Mesodermal cell (in vitro differentiated cells): Measurements from ENCODE around the gene FRMD4A.
A peak's percentile ranks its signal among the peaks of the same experiment; 100 is the strongest.

Source experiments
- H3K27ac ChIP-seq: 2 replicates; pipeline ENCODE4 v1.7.0; 2013; ENCODE audit warnings: mild to moderate bottlenecking, low read depth, low read length, moderate library complexity; ENCODE audit not compliant: severe bottlenecking
- H3K36me3 ChIP-seq: 2 replicates; pipeline ENCODE4 v1.7.1; 2013; ENCODE audit warnings: mild to moderate bottlenecking, low read length, moderate library complexity; ENCODE audit not compliant: control insufficient read depth, insufficient read depth
- H3K4me1 ChIP-seq: one replicate; pipeline ENCODE4 v1.7.1; 2013; ENCODE audit warnings: mild to moderate bottlenecking, low read length; ENCODE audit not compliant: insufficient read depth, control insufficient read depth, poor library complexity, severe bottlenecking
- H3K4me3 ChIP-seq: 2 replicates; pipeline ENCODE4 v1.7.0; 2013; ENCODE audit warnings: low read length, control low read depth, mild to moderate bottlenecking; ENCODE audit not compliant: insufficient read depth, poor library complexity, severe bottlenecking; ENCODE audit errors: extremely low read depth
- H3K9me3 ChIP-seq: 2 replicates; pipeline ENCODE4 v1.7.1; 2013; ENCODE audit warnings: mild to moderate bottlenecking, low read length, moderate library complexity; ENCODE audit not compliant: control insufficient read depth
- WGBS, 2 experiments: methylation state at CpG; one replicate each; pipeline ENCODE4 v1.1.5; 2013; ENCODE audit warnings: missing lambda C conversion rate in 2 of 2; ENCODE audit not compliant: insufficient coverage in 2 of 2; 5-methylcytosine and 5-hydroxymethylcytosine counted together

FRMD4A gene

DNA sequence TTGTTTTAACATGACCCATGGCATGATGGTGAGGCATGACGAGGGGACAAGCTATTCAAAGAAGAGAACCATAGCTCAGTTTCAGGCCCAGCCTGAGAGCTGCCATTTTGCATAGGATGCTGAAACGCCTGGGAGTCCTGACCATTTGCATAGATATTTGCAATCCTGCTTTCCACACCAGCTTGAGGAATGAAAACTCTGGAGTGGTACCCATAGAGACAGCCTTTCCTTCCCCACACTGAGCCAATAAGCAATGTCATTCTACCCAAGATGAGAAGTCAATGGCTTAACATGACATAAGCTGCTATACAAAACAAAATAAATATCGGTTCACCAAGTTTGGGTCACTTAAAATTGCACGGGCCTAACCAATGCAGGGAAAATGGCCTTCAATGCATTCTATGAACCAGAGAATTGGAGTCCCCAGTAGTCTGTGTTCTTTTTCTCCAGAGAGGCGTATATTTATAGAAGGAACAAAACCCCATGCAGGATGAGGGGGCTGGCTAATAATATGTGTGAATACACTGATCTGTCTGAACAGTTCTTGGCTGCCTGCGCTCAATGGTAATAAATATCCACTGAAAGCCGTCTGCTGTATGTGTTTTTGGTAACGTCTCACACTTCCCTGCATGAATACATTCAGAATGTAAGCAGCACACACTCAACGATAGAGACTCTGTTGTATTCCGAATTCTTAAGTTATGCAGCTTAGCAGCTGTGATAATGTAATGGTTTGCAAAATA, 329.3 kb downstream of the FRMD4A start:
- WGBS, 2 experiments, result 84 to 91% methylated on average over 6 to 8 of the region's 10 CpGs

GRCh38 chr10:13998163-13998835, 332.4 kb downstream of the FRMD4A start:
- Histone ChIP-seq H3K4me1 (no peaks in the 10 kb centered on the region), H3K27ac (no peak overlapping the region), H3K9me3 (peaks cover 4% of the 10 kb centered on the region), H3K4me3 (no peak overlapping the region), H3K36me3 (no peaks in the 10 kb centered on the region)
- WGBS, 2 experiments, result 77 to 88% methylated on average over 4 to 5 of the region's 5 CpGs

More for the DNA sequence above, 329.3 kb downstream of the FRMD4A start:
- H3K27ac ChIP-seq, result no peak overlapping the region
- H3K9me3 ChIP-seq, result peaks cover 4% of the 10 kb centered on the region
- no peaks in the 10 kb centered on the region for H3K4me1 ChIP-seq
- H3K4me3 ChIP-seq, result no peak overlapping the region
- no peaks in the 10 kb centered on the region for H3K36me3 ChIP-seq

- H3K27ac ChIP-seq, result no peak overlapping the region
- H3K4me1 ChIP-seq, result no peaks in the 10 kb centered on the region
- H3K4me3 ChIP-seq, result no peak overlapping the region
- 100% methylated on average over 1 of the region's 2 CpGs; no CpG with 5 or more reads in 1 of the 2 experiments for WGBS, 2 experiments
- H3K36me3 ChIP-seq, result no peaks in the 10 kb centered on the region
- peaks cover 4% of the 10 kb centered on the region for H3K9me3 ChIP-seq
Measured at GRCh38 chr10:13997650-13998049, 333.1 kb downstream of the FRMD4A start.

DNA sequence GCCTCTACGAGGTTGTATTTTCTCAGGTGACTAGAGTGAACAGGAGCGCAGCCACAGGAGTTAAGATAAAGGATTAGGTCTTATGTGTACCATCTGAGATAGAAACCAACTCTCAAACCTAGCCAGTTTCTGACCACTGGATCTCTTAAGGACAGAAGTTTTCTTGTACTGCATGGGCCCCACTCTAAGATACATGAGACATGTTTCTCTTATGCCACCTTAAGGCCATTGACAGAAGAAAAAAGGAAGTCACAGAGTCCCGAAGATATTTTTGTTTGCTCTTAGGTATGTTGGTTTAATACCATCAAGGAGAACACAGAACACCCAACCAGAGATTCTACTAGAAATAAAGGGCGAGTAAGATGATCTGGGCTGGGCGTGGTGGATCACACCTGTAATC, 335.8 kb downstream of the FRMD4A start:
- Histone ChIP-seq H3K9me3 (peaks cover 4% of the 10 kb centered on the region), H3K36me3 (no peaks in the 10 kb centered on the region), H3K27ac (no peak overlapping the region), H3K4me3 (no peak overlapping the region), H3K4me1 (peaks cover 8% of the 10 kb centered on the region)
- WGBS, 2 experiments, result 0% methylated on average over 1 of the region's 5 CpGs; no CpG with 5 or more reads in 1 of the 2 experiments

DNA sequence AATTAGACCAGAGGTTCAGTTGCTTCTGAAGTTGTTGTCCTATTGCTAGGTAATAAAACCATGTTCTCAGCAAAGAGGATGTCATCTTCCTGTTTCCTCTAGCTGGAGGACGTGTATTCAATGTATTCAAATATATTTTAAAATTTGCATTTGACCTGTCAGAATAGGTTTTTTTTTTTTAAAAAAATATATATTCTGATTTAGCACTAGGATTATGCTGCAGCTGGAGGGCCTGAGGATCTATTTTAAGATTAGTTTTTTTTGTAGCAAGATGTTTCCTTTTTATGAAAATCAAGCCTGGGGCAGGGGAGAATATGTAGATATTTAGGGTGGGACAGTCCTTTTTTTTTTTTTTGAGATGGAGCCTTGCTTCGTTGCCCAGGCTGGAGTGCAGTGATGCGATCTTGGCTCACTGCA, 337.0 kb downstream of the FRMD4A start:
- no peak overlapping the region for H3K27ac ChIP-seq
- WGBS, 2 experiments, result no CpG with 5 or more reads among the region's 3 CpGs

GRCh38 chr10:13993169-13993568, 337.6 kb downstream of the FRMD4A start:
- Histone ChIP-seq H3K4me3 (no peak overlapping the region), H3K36me3 (no peaks in the 10 kb centered on the region), H3K4me1 (peaks cover 13% of the 10 kb centered on the region), H3K27ac (no peak overlapping the region), H3K9me3 (no peaks in the 10 kb centered on the region)
- WGBS, 2 experiments, result 48% methylated on average over 2 of the region's 2 CpGs; no CpG with 5 or more reads in 1 of the 2 experiments

More for the DNA sequence above, 337.0 kb downstream of the FRMD4A start:
- Histone ChIP-seq H3K4me1 (peaks cover 13% of the 10 kb centered on the region), H3K36me3 (no peaks in the 10 kb centered on the region), H3K9me3 (peaks cover 1% of the 10 kb centered on the region), H3K4me3 (no peak overlapping the region)

DNA sequence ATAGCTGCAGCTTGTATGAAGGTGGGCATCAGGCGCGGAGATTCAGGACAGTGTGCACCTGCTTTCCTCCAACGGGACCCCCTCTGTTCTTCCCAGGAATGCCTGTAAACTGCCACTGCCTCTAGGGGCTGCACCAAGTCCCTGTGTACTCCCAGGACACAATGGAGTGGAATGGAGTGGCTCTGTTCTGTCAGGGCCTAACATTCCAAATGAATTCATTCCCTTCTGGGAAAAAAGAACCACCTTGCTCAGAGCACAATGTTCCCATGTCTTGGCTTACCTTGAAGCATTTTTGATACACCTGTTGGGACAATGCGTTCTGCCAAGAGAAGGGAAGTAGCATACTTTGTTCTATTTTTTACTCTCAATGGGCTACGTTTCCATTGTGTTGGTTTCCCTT, 339.4 kb downstream of the FRMD4A start:
- Histone ChIP-seq H3K4me1 (peaks cover 20% of the 10 kb centered on the region), H3K9me3 (no peaks in the 10 kb centered on the region), H3K36me3 (no peaks in the 10 kb centered on the region), H3K4me3 (no peak overlapping the region), H3K27ac (peak overlapping the region; percentile 73)
- WGBS, 2 experiments, result 80 to 83% methylated on average over 2 to 5 of the region's 5 CpGs

GRCh38 chr10:13990946-13991345, 339.8 kb downstream of the FRMD4A start:
- H3K4me1 ChIP-seq, result peaks cover 20% of the 10 kb centered on the region
- 93 to 96% methylated on average over 6 to 7 of the region's 7 CpGs for WGBS, 2 experiments
- peak overlapping the region; percentile 73 for H3K27ac ChIP-seq
- H3K9me3 ChIP-seq, result no peaks in the 10 kb centered on the region
- H3K36me3 ChIP-seq, result no peaks in the 10 kb centered on the region
- H3K4me3 ChIP-seq, result no peak overlapping the region

- H3K9me3 ChIP-seq, result no peaks in the 10 kb centered on the region
- no peak overlapping the region for H3K4me3 ChIP-seq
- H3K27ac ChIP-seq, result peak overlapping the region; percentile 73
- WGBS, 2 experiments, result 60 to 65% methylated on average over 11 of the region's 12 CpGs
- peaks cover 22% of the 10 kb centered on the region for H3K4me1 ChIP-seq
- no peaks in the 10 kb centered on the region for H3K36me3 ChIP-seq
Measured at GRCh38 chr10:13990392-13990805, 340.3 kb downstream of the FRMD4A start.

DNA sequence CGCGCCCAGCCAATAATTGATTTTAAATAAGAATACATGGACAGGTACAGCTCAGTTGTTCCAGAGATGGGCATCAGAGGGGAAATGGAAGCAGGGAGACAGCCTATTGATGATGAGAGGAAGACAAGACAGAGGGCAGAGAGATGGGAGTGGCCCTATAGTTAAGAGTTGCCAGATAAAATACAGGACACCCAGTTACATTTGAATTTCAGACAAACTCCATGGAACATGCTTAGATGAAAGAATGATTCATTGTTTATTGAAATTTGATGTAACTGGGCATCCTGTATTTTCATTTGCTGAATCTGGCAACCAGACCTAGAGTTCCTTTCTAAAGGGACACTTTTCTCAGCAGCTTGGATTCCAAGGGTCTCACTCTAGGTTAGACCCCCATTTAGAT, 341.1 kb downstream of the FRMD4A start:
- H3K27ac ChIP-seq, result peak overlapping the region; percentile 73
- no peaks in the 10 kb centered on the region for H3K9me3 ChIP-seq
- no peaks in the 10 kb centered on the region for H3K36me3 ChIP-seq
- 78 to 80% methylated on average over 2 of the region's 2 CpGs for WGBS, 2 experiments
- no peak overlapping the region for H3K4me3 ChIP-seq
- peaks cover 29% of the 10 kb centered on the region for H3K4me1 ChIP-seq

GRCh38 chr10:13987446-13987845, 343.3 kb downstream of the FRMD4A start:
- 22% methylated on average over 4 to 6 of the region's 9 CpGs for WGBS, 2 experiments
- Histone ChIP-seq H3K36me3 (no peaks in the 10 kb centered on the region), H3K27ac (peak overlapping the region; percentile 70), H3K4me1 (peaks cover 29% of the 10 kb centered on the region), H3K4me3 (no peak overlapping the region), H3K9me3 (no peaks in the 10 kb centered on the region)
